ENCODE results near the gene NDUFA8.

DNA sequence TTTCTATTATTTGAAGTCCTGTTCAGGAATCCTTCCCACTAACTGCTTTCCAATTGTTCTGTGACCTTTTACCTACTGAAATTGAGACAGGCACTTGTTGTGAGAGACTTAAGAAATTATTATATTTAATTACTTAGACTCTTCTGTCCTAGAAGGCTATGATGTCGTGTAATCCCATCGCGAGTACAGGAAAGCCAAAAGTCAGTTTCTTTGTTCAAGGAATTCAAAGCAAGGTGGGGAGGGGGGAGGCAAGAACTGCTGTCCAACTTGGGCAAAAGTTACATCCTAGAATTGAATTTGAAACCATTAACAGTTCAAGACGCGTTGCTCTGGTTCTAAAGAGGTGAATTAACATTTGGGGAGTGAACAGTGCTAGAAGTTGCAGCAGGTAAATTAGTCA lies 17.9 kb downstream of the NDUFA8 start:
- no peak for TF ChIP-seq CTCF (IDR thresholded peaks at IDR 0.05)
- no peak for TF ChIP-seq MAX (CRISPR knock-in tag; IDR thresholded peaks at IDR 0.05)
- TF ChIP-seq, protein P1, sequence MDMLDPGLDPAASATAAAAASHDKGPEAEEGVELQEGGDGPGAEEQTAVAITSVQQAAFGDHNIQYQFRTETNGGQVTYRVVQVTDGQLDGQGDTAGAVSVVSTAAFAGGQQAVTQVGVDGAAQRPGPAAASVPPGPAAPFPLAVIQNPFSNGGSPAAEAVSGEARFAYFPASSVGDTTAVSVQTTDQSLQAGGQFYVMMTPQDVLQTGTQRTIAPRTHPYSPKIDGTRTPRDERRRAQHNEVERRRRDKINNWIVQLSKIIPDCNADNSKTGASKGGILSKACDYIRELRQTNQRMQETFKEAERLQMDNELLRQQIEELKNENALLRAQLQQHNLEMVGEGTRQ (CRISPR knock-in tag; IDR thresholded peaks at IDR 0.05), result no peak
- TF ChIP-seq GRHL2 (CRISPR knock-in tag; IDR thresholded peaks at IDR 0.05; ENCODE audit: insufficient replicate concordance, severe bottlenecking), result no peak
- TF ChIP-seq ATF1 (CRISPR knock-in tag; IDR thresholded peaks at IDR 0.05), result no peak
- TF ChIP-seq FOXJ3 (CRISPR knock-in tag; IDR thresholded peaks at IDR 0.05; ENCODE audit: borderline replicate concordance), result no peak
- TF ChIP-seq SMAD4 (CRISPR knock-in tag; IDR thresholded peaks at IDR 0.05), result no peak
- no peak for TF ChIP-seq CREB1 (CRISPR knock-in tag; IDR thresholded peaks at IDR 0.05)
- no peak for TF ChIP-seq NR2C2 (CRISPR knock-in tag; IDR thresholded peaks at IDR 0.05)
- TF ChIP-seq NFE2L1 (CRISPR knock-in tag; IDR thresholded peaks at IDR 0.05), result no peak

Data from WTC11 (cell line).